H1 (cell line): Measurements from ENCODE around the gene SLC35E4. TPM values are rescaled to one million over a fixed set of nuclear protein-coding genes. Genes with fewer than 3 reads are reported as not detected.

Source experiments
- CTCF ChIA-PET: fragments of 300-600 bp; sonication (Branson Sonifier 250); formaldehyde crosslinking; loops from one replicate; lab custom pipeline; 2021; ENCODE audit not compliant: partially characterized antibody; lab: Charles Lee
- POLR2A ChIA-PET: fragments of 300-600 bp; sonication (Branson Sonifier 250); formaldehyde crosslinking; loops from one replicate; lab custom pipeline; 2021; ENCODE audit warnings: inconsistent platforms; ENCODE audit not compliant: partially characterized antibody; lab: Charles Lee
- DNase-seq, 2 experiments: peaks; one replicate each; pipeline versions ENCODE4 v3.0.0 to v3.0.0-alpha.2; 2010 to 2022; ENCODE audit warnings: low spot score in 2 of 2, low read depth in 1 of 2, mixed read lengths in 1 of 2
- FAIRE-seq: peaks from 2 replicates; lab custom pipeline; 2011; peaks lifted over from hg19 to GRCh38; lab: Jason Lieb, UNC
- H2AFZ ChIP-seq: 2 replicates; pipeline ENCODE4 v1.8.1; 2012; ENCODE audit warnings: low read length, inconsistent platforms
- H2AK5ac ChIP-seq: 2 replicates; pipeline ENCODE4 v1.6.1; 2013; ENCODE audit warnings: low read depth, low read length
- H2BK120ac ChIP-seq: replicated peaks from 2 replicates; pipeline ENCODE3; 2013; ENCODE audit warnings: low read depth, low read length, inconsistent platforms
- H2BK12ac ChIP-seq: 2 replicates; pipeline ENCODE4 v1.6.1; 2013; ENCODE audit warnings: low read depth, low read length
- H2BK15ac ChIP-seq: 2 replicates; pipeline ENCODE4 v1.6.1; 2013; ENCODE audit warnings: low read length
- H2BK20ac ChIP-seq: 2 replicates; pipeline ENCODE4 v1.6.1; 2013; ENCODE audit warnings: low read length
- H2BK5ac ChIP-seq: 2 replicates; pipeline ENCODE4 v1.6.1; 2013; ENCODE audit warnings: low read depth, low read length
- H3K14ac ChIP-seq: 2 replicates; pipeline ENCODE4 v1.6.1; 2013; ENCODE audit warnings: inconsistent platforms; ENCODE audit not compliant: insufficient read length
- H3K18ac ChIP-seq: 2 replicates; pipeline ENCODE4 v1.6.1; 2013; ENCODE audit warnings: low read length; ENCODE audit errors: extremely low read depth
- H3K23ac ChIP-seq: 2 replicates; pipeline ENCODE4 v1.6.1; 2013; ENCODE audit warnings: inconsistent platforms; ENCODE audit not compliant: insufficient read length
- H3K23me2 ChIP-seq: 2 replicates; pipeline ENCODE4 v1.6.1; 2013; ENCODE audit warnings: low read depth, low read length
- H3K27ac ChIP-seq: 2 replicates; pipeline ENCODE4 v1.6.1; 2011; ENCODE audit warnings: low read depth, low read length, inconsistent platforms
- H3K27me3 ChIP-seq, 4 experiments: replicated peaks in 1 of 4; 1 replicate in 1 of 4; 2 replicates in 3 of 4; pipeline versions ENCODE4 v1.6.1 to v1.8.1; 2011 to 2013; ENCODE audit warnings: low read length in 3 of 4, mild to moderate bottlenecking in 3 of 4, inconsistent platforms in 2 of 4, mixed read lengths in 2 of 4, moderate library complexity in 1 of 4; ENCODE audit not compliant: control insufficient read depth in 3 of 4, insufficient read depth in 3 of 4; ENCODE audit errors: extremely low read depth in 1 of 4
- H3K36me3 ChIP-seq, 4 experiments: 2 replicates each; pipeline versions ENCODE4 v1.6.1 to v1.8.1; 2011 to 2013; ENCODE audit warnings: mild to moderate bottlenecking in 4 of 4, low read length in 3 of 4, moderate library complexity in 2 of 4, control low read depth in 1 of 4, inconsistent platforms in 1 of 4; ENCODE audit not compliant: insufficient read depth in 4 of 4, control insufficient read depth in 2 of 4
- H3K4ac ChIP-seq: replicated peaks from 2 replicates; pipeline ENCODE3; 2013; ENCODE audit warnings: low read length, low read depth, mixed read lengths, inconsistent platforms; ENCODE audit not compliant: insufficient read length
- H3K4me1 ChIP-seq, 4 experiments: replicated peaks in 1 of 4; 1 replicate in 1 of 4; 2 replicates in 3 of 4; pipeline versions ENCODE4 v1.6.1 to v1.8.1; 2011 to 2013; ENCODE audit warnings: low read length in 3 of 4, inconsistent platforms in 2 of 4, mixed read lengths in 1 of 4; ENCODE audit not compliant: insufficient read depth in 4 of 4, control insufficient read depth in 3 of 4
- H3K4me2 ChIP-seq, 2 experiments: 2 replicates each; pipeline versions ENCODE4 v1.6.1 to v1.8.1; 2011 to 2013; ENCODE audit warnings: low read depth in 2 of 2, low read length in 2 of 2, control low read depth in 1 of 2, inconsistent platforms in 1 of 2, mild to moderate bottlenecking in 1 of 2; ENCODE audit not compliant: insufficient read depth in 1 of 2
- H3K4me3 ChIP-seq, 4 experiments: fragments of 200-600, 300-600 bp in 1 of 4; sonication (generic), shearing (Covaris generic), sonication (Bioruptor Twin) in 1 of 4; 2 replicates each; pipeline versions ENCODE4 v1.5.1 to v1.8.1; 2011 to 2016; ENCODE audit warnings: low read length in 4 of 4, low read depth in 3 of 4, control low read depth in 2 of 4, inconsistent platforms in 2 of 4, mild to moderate bottlenecking in 2 of 4, mixed read lengths in 1 of 4, moderate library complexity in 1 of 4; ENCODE audit not compliant: insufficient read depth in 2 of 4; ENCODE audit errors: extremely low read depth in 1 of 4
- H3K56ac ChIP-seq: replicated peaks from 2 replicates; pipeline ENCODE3; 2013; ENCODE audit warnings: low read depth, mild to moderate bottlenecking, mixed read lengths, low read length, inconsistent platforms; ENCODE audit not compliant: insufficient read length
- H3K79me1 ChIP-seq: 2 replicates; pipeline ENCODE4 v1.6.1; 2013; ENCODE audit warnings: low read depth, low read length, control low read depth
- H3K79me2 ChIP-seq, 2 experiments: 2 replicates each; pipeline versions ENCODE4 v1.6.1 to v1.8.1; 2012 to 2013; ENCODE audit warnings: low read length in 2 of 2, mild to moderate bottlenecking in 2 of 2, inconsistent platforms in 1 of 2; ENCODE audit not compliant: insufficient read depth in 2 of 2, control insufficient read depth in 1 of 2
- H3K9ac ChIP-seq, 4 experiments: replicated peaks in 1 of 4; 1 replicate in 1 of 4; 2 replicates in 3 of 4; pipeline versions ENCODE4 v1.6.1 to v1.8.1; 2011 to 2013; ENCODE audit warnings: low read depth in 3 of 4, low read length in 3 of 4, control low read depth in 2 of 4, mild to moderate bottlenecking in 2 of 4, moderate library complexity in 2 of 4, inconsistent platforms in 1 of 4; ENCODE audit errors: extremely low read depth in 1 of 4
- H3K9me3 ChIP-seq, 2 experiments: 2 replicates each; pipeline versions ENCODE4 v1.6.1 to v1.8.1; 2012 to 2013; ENCODE audit warnings: mild to moderate bottlenecking in 2 of 2, moderate library complexity in 2 of 2, control low read depth in 1 of 2, inconsistent platforms in 1 of 2, low read depth in 1 of 2, low read length in 1 of 2, mixed read lengths in 1 of 2; ENCODE audit not compliant: insufficient read depth in 2 of 2
- H4K20me1 ChIP-seq, 2 experiments: replicated peaks in 1 of 2; 2 replicates each; pipeline versions ENCODE3 to v1.8.1; 2011 to 2013; ENCODE audit warnings: inconsistent platforms in 2 of 2, low read length in 2 of 2, mild to moderate bottlenecking in 1 of 2; ENCODE audit not compliant: insufficient read depth in 2 of 2, control insufficient read depth in 1 of 2
- H4K5ac ChIP-seq: 2 replicates; pipeline ENCODE4 v1.6.1; 2013; ENCODE audit warnings: low read length, low read depth, mixed read lengths, inconsistent platforms; ENCODE audit not compliant: insufficient read length
- H4K8ac ChIP-seq: 2 replicates; pipeline ENCODE4 v1.8.0; 2013; ENCODE audit warnings: mild to moderate bottlenecking, moderate library complexity, low read length, inconsistent platforms; ENCODE audit not compliant: insufficient read depth; ENCODE audit errors: extremely low read depth
- H4K91ac ChIP-seq: replicated peaks from 2 replicates; pipeline ENCODE3; 2013; ENCODE audit warnings: low read length, mixed read lengths, inconsistent platforms; ENCODE audit not compliant: insufficient read length
- BACH1 ChIP-seq: IDR thresholded peaks from 2 replicates; pipeline ENCODE4 v1.6.1; 2012; ENCODE audit warnings: low read length, improper control_type of control experiment
- GABPA ChIP-seq: IDR thresholded peaks from 2 replicates; pipeline ENCODE4 v1.6.1; 2011; ENCODE audit warnings: mild to moderate bottlenecking, low read length, moderate library complexity, borderline replicate concordance; ENCODE audit not compliant: insufficient read depth
- PHF8 ChIP-seq: fragments of 200-600 bp; sonication (generic); conservative IDR thresholded peaks from 2 replicates; pipeline ENCODE4 v1.7.1; 2012; ENCODE audit warnings: low read depth, mild to moderate bottlenecking, inconsistent platforms, low read length, moderate library complexity
- RFX5 ChIP-seq: IDR thresholded peaks from 2 replicates; pipeline ENCODE4 v1.6.1; 2011; ENCODE audit warnings: low read depth, low read length, improper control_type of control experiment, borderline replicate concordance
- SIN3A ChIP-seq, 2 experiments: IDR thresholded peaks in 1 of 2; conservative IDR thresholded peaks in 1 of 2; 2 replicates each; pipeline ENCODE4 v1.6.1; 2011 to 2012; ENCODE audit warnings: low read length in 2 of 2, improper control_type of control experiment in 1 of 2, low read depth in 1 of 2, mild to moderate bottlenecking in 1 of 2
- SIX5 ChIP-seq: IDR thresholded peaks from 2 replicates; pipeline ENCODE4 v1.6.1; 2011; ENCODE audit warnings: mild to moderate bottlenecking, low read depth, low read length
- SP2 ChIP-seq: IDR thresholded peaks from 2 replicates; pipeline ENCODE4 v1.6.1; 2012; ENCODE audit warnings: mild to moderate bottlenecking, low read length, inconsistent platforms
- TAF1 ChIP-seq: IDR thresholded peaks from 2 replicates; pipeline ENCODE4 v1.6.1; 2011; ENCODE audit warnings: mild to moderate bottlenecking, low read depth, low read length
- TBP ChIP-seq: IDR thresholded peaks from 2 replicates; pipeline ENCODE4 v1.6.1; 2011; ENCODE audit warnings: low read depth, low read length, improper control_type of control experiment
- whole genome bisulfite sequencing, 2 experiments: shearing (Covaris generic) in 1 of 2; methylation state at CpG; one replicate each; pipeline versions ENCODE4 v1.1.6 to v1.1.7; 2013 to 2015; ENCODE audit warnings: low lambda C conversion rate in 2 of 2, mixed read lengths in 2 of 2, inconsistent platforms in 1 of 2, low coverage in 1 of 2, missing lambda C conversion rate in 1 of 2; ENCODE audit not compliant: insufficient replicate concordance in 2 of 2, insufficient coverage in 1 of 2, insufficient read length in 1 of 2; ENCODE audit errors: extremely low coverage in 1 of 2, missing lambda C conversion rate in 1 of 2; 5-methylcytosine and 5-hydroxymethylcytosine counted together
- polyA plus RNA-seq, 7 experiments: library from polyadenylated mRNA; depleted of rRNA in 3 of 7; stranded (reverse) in 5 of 7; unstranded in 2 of 7; fragments of >200 nt in 5 of 7; fragments of 200-250 nt in 2 of 7; gene quantifications; 1 replicate in 5 of 7; 2 replicates in 1 of 7; 4 replicates in 1 of 7; pipeline versions ENCODE4 v1.2.1 to v1.2.3, GENCODE V29; 2011 to 2013; ENCODE audit warnings: missing spikeins in 2 of 7, mixed read lengths in 2 of 7
- total RNA-seq: library from RNA; stranded (reverse); fragmentation: NEBNext Ultra II Directional; extraction: Animal tissue kit (Norgen Biotek cat#: 25700); gene quantifications from 2 replicates; pipeline ENCODE4 v1.2.1, GENCODE V29; 2021

The SLC35E4 gene
- total and polyA plus RNA-seq, 2 of the 8 experiments (the other 6 are each of a cell fraction or from before 2014, with no cell fraction given), result 5.1 to 5.6 TPM

DNA sequence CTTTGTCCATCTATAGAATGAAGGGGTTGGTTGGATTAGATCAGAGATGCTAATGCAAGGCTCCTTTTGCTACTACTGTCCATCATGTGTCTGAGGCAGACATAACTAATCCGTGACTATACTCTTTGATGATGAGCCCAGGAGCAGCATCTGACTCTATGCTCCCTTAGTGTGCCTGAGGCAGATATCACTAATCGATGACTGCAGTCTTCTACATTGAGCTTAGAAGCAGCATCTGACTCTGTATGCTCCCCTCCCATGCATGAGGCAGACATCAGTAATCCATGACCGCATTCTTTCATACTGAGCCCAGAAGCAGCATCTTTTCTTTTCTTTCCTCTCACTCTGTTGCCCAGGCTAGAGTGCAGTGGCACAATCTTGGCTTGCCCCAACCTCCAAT, 24.4 kb upstream of the SLC35E4 start:
- Histone ChIP-seq H3K9me3 (no peaks in the 10 kb centered on the region), H3K14ac (no peak overlapping the region), H3K4me3 (no peak overlapping the region), H4K91ac (no peak overlapping the region), H3K4ac (no peak overlapping the region), H2AFZ (no peak overlapping the region), H3K4me2 (no peak overlapping the region), H2BK120ac (no peak overlapping the region), H4K8ac (no peak overlapping the region), H4K20me1 (peaks cover 2 to 5% of the 10 kb centered on the region in 2 experiments), H3K23me2 (peaks cover 9% of the 10 kb centered on the region; the same call in 1 of the 2 replicates), H3K27me3 (no peaks in the 10 kb centered on the region), H3K4me1 (peaks cover 0 to 21% (median 7%) of the 10 kb centered on the region in 4 experiments; a peak in 6 of 7 replicates), H3K56ac (no peak overlapping the region), H3K79me2 (peaks cover 0 to 15% of the 10 kb centered on the region in 2 experiments; a peak in 2 of 4 replicates)
- WGBS, 2 experiments, result 87% methylated on average over 3 of the region's 3 CpGs; no CpG with 5 or more reads in 1 of the 2 experiments
- CTCF ChIA-PET, result interaction anchor here (1.0 to 2.5 kb wide), 3 partner anchors 13 to 23 kb away, joined by 3 to 11 read pairs (median 6); no protein-coding TSS in a partner anchor
- TF ChIP-seq TBP (no peak), RFX5 (no peak), PHF8 (no peak), TAF1 (no peak), GABPA (no peak), SIX5 (no peak), SIN3A (conservative IDR thresholded peaks at IDR 0.05 in 1 of 2, IDR thresholded peaks at IDR 0.05 in 1 of 2; ENCODE audit: low read depth in 1 of 2, low read length in 2 of 2) (no peak), SP2 (no peak), BACH1 (no peak)
- TF ChIP-seq, all 59 proteins: peak for 0
- H2BK5ac ChIP-seq, result no peak overlapping the region
- no peak overlapping the region for H3K23ac ChIP-seq
- DNase-seq (no peak), FAIRE-seq (no peak)
- H2BK15ac ChIP-seq, result no peak overlapping the region
- no peak overlapping the region for H2BK12ac ChIP-seq
- H2BK20ac ChIP-seq, result no peak overlapping the region
- POLR2A ChIA-PET, result no interaction called here
- H3K79me1 ChIP-seq, result peaks cover 2% of the 10 kb centered on the region; the same call in 1 of the 2 replicates
- no peak overlapping the region for H3K18ac ChIP-seq
- peaks cover 11 to 54% (median 34%) of the 10 kb centered on the region in 4 experiments; a peak in 7 of 8 replicates for H3K36me3 ChIP-seq
- no peak overlapping the region for H2AK5ac ChIP-seq
- no peak overlapping the region for H3K9ac ChIP-seq
- no peak overlapping the region for H3K27ac ChIP-seq
- H4K5ac ChIP-seq, result no peak overlapping the region
